Stomach smooth muscle (tissue), 2 donors: ENCODE data around the gene FA2H.
A peak's percentile ranks its signal among the peaks of the same experiment; 100 is the strongest.

Source experiments
- H3K27ac ChIP-seq: one replicate; pipeline ENCODE4 v1.7.0; 2013; ENCODE audit warnings: mild to moderate bottlenecking, low read length, inconsistent platforms
- H3K27me3 ChIP-seq, 2 donors: one replicate each; pipeline ENCODE4 v1.7.0; 2013; ENCODE audit warnings: low read length in 2 of 2; ENCODE audit not compliant: insufficient read depth in 2 of 2, control insufficient read depth in 1 of 2
- H3K36me3 ChIP-seq, 2 donors: one replicate each; pipeline ENCODE4 v1.7.0; 2013; ENCODE audit warnings: low read length in 2 of 2; ENCODE audit not compliant: control insufficient read depth in 2 of 2, insufficient read depth in 2 of 2
- H3K4me1 ChIP-seq: one replicate; pipeline ENCODE4 v1.7.0; 2013; ENCODE audit warnings: low read length; ENCODE audit not compliant: control insufficient read depth, insufficient read depth
- H3K4me3 ChIP-seq, 2 donors: one replicate each; pipeline ENCODE4 v1.7.0; 2013; ENCODE audit warnings: low read length in 2 of 2
- H3K9ac ChIP-seq, 2 donors: one replicate each; pipeline ENCODE4 v1.7.0; 2013; ENCODE audit warnings: low read length in 2 of 2, mild to moderate bottlenecking in 1 of 2
- H3K9me3 ChIP-seq, 2 donors: one replicate each; pipeline ENCODE4 v1.7.0; 2013; ENCODE audit warnings: low read length in 2 of 2; ENCODE audit not compliant: control insufficient read depth in 2 of 2
- donor health status: healthy.
- donor health status: Pancreatic carcinoma.

The FA2H gene

GRCh38 chr16:74744566-74744965 lies 30.1 kb downstream of the FA2H start:
- Histone ChIP-seq H3K36me3 (no peaks in the 10 kb centered on the region), H3K9ac (no peak overlapping the region), H3K4me3 (no peak overlapping the region), H3K27me3 (peaks cover 0 to 2% of the 10 kb centered on the region in 2 donors), H3K9me3 (no peaks in the 10 kb centered on the region), H3K27ac (no peak overlapping the region), H3K4me1 (peaks cover 18% of the 10 kb centered on the region)

GRCh38 chr16:74743668-74744299 lies 30.8 kb downstream of the FA2H start:
- Histone ChIP-seq H3K4me3 (peak overlapping the region in 1 of 2 donors; percentile 44), H3K9ac (no peak overlapping the region), H3K27ac (no peak overlapping the region), H3K27me3 (peaks cover 0 to 2% of the 10 kb centered on the region in 2 donors), H3K9me3 (no peaks in the 10 kb centered on the region), H3K36me3 (no peaks in the 10 kb centered on the region), H3K4me1 (peaks cover 18% of the 10 kb centered on the region)

GRCh38 chr16:74743045-74743667 lies 31.5 kb downstream of the FA2H start:
- Histone ChIP-seq H3K27ac (no peak overlapping the region), H3K36me3 (no peaks in the 10 kb centered on the region), H3K9ac (no peak overlapping the region), H3K27me3 (peaks cover under 1 to 2% of the 10 kb centered on the region in 2 donors), H3K9me3 (no peaks in the 10 kb centered on the region), H3K4me3 (peak overlapping the region in 1 of 2 donors; percentile 44), H3K4me1 (peaks cover 18% of the 10 kb centered on the region)

- Histone ChIP-seq H3K9me3 (no peaks in the 10 kb centered on the region), H3K4me3 (no peak overlapping the region), H3K27me3 (peaks cover 2 to 3% of the 10 kb centered on the region in 2 donors), H3K4me1 (peaks cover 15% of the 10 kb centered on the region), H3K27ac (no peak overlapping the region), H3K9ac (no peak overlapping the region), H3K36me3 (no peaks in the 10 kb centered on the region)
These were observed 32.6 kb downstream of the FA2H start for GRCh38 chr16:74742051-74742481.

GRCh38 chr16:74740795-74741304 lies 33.8 kb downstream of the FA2H start:
- Histone ChIP-seq H3K4me3 (no peak overlapping the region), H3K27me3 (peaks cover 2 to 4% of the 10 kb centered on the region in 2 donors), H3K9ac (no peak overlapping the region), H3K9me3 (no peaks in the 10 kb centered on the region), H3K4me1 (peaks cover 15% of the 10 kb centered on the region), H3K27ac (no peak overlapping the region), H3K36me3 (no peaks in the 10 kb centered on the region)

GRCh38 chr16:74739275-74739674 lies 35.3 kb downstream of the FA2H start:
- no peaks in the 10 kb centered on the region for H3K9me3 ChIP-seq
- no peak overlapping the region for H3K27ac ChIP-seq

GRCh38 chr16:74738816-74739215 lies 35.8 kb downstream of the FA2H start:
- Histone ChIP-seq H3K9ac (no peak overlapping the region), H3K27me3 (peaks cover 2 to 4% of the 10 kb centered on the region in 2 donors), H3K4me1 (peaks cover 11% of the 10 kb centered on the region), H3K27ac (no peak overlapping the region), H3K9me3 (no peaks in the 10 kb centered on the region), H3K4me3 (no peak overlapping the region), H3K36me3 (no peaks in the 10 kb centered on the region)

More at GRCh38 chr16:74739275-74739674, 35.3 kb downstream of the FA2H start:
- H3K4me1 ChIP-seq = peaks cover 15% of the 10 kb centered on the region
- H3K27me3 ChIP-seq = peaks cover 2 to 4% of the 10 kb centered on the region in 2 donors
- no peak overlapping the region for H3K9ac ChIP-seq
- H3K36me3 ChIP-seq = no peaks in the 10 kb centered on the region
- no peak overlapping the region for H3K4me3 ChIP-seq

GRCh38 chr16:74738113-74738541 lies 36.5 kb downstream of the FA2H start:
- Histone ChIP-seq H3K9ac (no peak overlapping the region), H3K27me3 (peaks cover 2% of the 10 kb centered on the region in 2 donors), H3K27ac (no peak overlapping the region)

GRCh38 chr16:74737521-74737920 lies 37.1 kb downstream of the FA2H start:
- Histone ChIP-seq H3K27ac (no peak overlapping the region), H3K4me1 (peaks cover 5% of the 10 kb centered on the region), H3K9me3 (no peaks in the 10 kb centered on the region), H3K9ac (no peak overlapping the region), H3K4me3 (no peak overlapping the region), H3K27me3 (peaks cover 2% of the 10 kb centered on the region in 2 donors), H3K36me3 (no peaks in the 10 kb centered on the region)

More at GRCh38 chr16:74738113-74738541, 36.5 kb downstream of the FA2H start:
- Histone ChIP-seq H3K4me3 (no peak overlapping the region), H3K36me3 (no peaks in the 10 kb centered on the region), H3K4me1 (peaks cover 5% of the 10 kb centered on the region), H3K9me3 (no peaks in the 10 kb centered on the region)

- H3K9ac ChIP-seq = no peak overlapping the region
- H3K4me3 ChIP-seq = no peak overlapping the region
- H3K4me1 ChIP-seq = peaks cover 5% of the 10 kb centered on the region
- no peaks in the 10 kb centered on the region for H3K36me3 ChIP-seq
- no peaks in the 10 kb centered on the region for H3K9me3 ChIP-seq
- H3K27me3 ChIP-seq = peaks cover 2% of the 10 kb centered on the region in 2 donors
- H3K27ac ChIP-seq = no peak overlapping the region
These were observed 38.0 kb downstream of the FA2H start for GRCh38 chr16:74736531-74737157.
